ENCODE data around the gene EPB41L4B. TPM values are rescaled to one million over a fixed set of nuclear protein-coding genes. Genes with fewer than 3 reads are reported as not detected.
A peak's percentile ranks its signal among the peaks of the same experiment; 100 is the strongest.
"Not testable (repeated sequence)": the region's sequence is repeated elsewhere in the genome, so short reads cannot be mapped to it uniquely, and the experiment has no call there.

EPB41L4B gene
- total RNA-seq, 1 donor from 2014 or later, result 9.9 TPM

DNA sequence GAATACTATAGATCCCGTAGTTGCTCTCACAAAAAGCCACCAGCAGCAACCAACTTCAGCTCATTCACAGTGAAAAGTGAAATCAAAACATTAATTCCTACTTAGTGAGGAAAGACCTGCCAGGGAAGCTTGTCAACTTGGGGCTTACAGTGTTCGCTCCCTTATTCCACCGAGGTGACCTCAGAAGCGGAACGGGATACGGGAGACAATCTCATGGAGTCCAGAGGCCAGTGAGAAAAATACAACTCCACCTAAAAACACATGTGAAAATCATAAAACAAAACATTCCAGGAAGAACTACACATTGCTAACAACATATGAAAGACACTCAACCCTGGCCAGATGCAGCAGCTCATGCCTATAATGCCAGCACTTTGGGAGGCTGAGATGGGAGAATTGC is 11.6 kb downstream of the EPB41L4B start:
- intact Hi-C loops (cut with DNase I), result no loop called here
- no peak for ATAC-seq (ENCODE audit: poor library complexity)
- DNase-seq, result no peak

DNA sequence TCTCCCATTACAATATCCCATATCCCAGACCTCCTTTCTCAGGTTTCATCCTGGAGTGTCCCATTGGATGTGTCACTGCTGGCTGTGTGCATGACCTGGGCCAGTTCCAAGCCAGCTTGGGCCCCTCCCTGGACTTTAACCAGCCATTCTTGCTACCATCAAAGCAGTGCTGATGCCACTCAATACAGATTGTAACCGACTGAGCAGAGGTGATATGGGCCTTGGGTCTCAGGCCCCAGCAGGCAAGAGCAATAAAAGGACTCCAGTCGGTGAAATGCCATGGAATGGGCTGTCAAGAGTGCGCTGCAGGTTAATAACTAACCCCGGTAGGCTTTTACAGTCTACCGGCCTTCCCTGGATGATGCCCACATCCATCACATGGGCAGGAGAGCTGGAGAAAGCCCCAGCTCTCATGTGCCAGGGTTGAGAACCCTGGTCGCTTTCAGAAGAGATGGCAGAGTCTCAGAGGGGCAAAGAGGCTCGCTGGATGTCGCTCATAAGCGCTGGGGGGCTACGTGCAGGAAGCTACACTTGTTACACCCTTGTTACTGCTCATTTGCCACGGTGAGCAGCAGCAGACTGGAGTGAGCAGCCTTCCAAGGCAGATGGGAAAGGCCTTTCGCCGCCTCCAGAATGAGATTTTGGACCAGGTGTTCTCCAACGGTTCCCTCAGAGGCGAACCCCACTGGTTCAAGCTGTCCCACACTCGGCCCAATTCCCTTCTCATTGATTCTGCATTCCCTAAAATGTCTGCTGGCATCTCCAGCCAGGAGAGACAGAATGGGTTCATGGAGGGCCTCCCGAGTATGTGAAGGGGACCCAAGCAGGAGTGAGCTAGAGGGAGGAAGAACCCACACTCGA is 13.2 kb downstream of the EPB41L4B start:
- intact Hi-C loops (cut with DNase I), result no loop called here
- ATAC-seq (ENCODE audit: poor library complexity), result peak; percentile 32

GRCh38 chr9:109305801-109306200 is 15.1 kb downstream of the EPB41L4B start:
- intact Hi-C loops (cut with DNase I), result no loop called here
- ATAC-seq (ENCODE audit: poor library complexity), result no peak
- no peak for DNase-seq

More for the DNA sequence above, 13.2 kb downstream of the EPB41L4B start:
- no peak for DNase-seq

DNA sequence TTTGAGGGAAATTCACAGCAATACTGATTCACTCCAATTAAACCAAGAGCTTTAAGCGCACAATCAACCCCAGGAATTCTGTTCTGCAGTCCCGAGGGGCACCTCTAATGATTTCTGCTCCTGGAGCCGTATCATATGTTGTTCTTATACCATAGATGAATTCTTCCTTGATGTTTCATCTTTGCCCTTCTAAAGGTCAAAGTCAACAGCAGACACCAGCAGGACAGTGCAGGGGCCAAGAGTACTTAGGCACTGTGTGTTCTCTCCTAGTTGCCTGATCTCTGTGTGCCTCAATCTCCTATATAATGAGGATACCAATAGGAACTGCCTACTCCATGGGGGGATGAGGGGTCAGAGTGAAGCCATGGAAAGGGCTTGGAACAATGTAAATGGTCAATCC is 16.5 kb downstream of the EPB41L4B start:
- intact Hi-C loops (cut with DNase I), result no loop called here
- DNase-seq (no peak), ATAC-seq (ENCODE audit: poor library complexity) (peak; percentile 85)

- no peak for ATAC-seq (ENCODE audit: poor library complexity)
- DNase-seq, result no peak
- intact Hi-C loops (cut with DNase I), result no loop called here
Observed at GRCh38 chr9:109303900-109304299, 17.0 kb downstream of the EPB41L4B start.

GRCh38 chr9:109302606-109303005 is 18.3 kb downstream of the EPB41L4B start:
- ATAC-seq (ENCODE audit: poor library complexity), result no peak
- DNase-seq, result no peak
- intact Hi-C loops (cut with DNase I), result no loop called here

DNA sequence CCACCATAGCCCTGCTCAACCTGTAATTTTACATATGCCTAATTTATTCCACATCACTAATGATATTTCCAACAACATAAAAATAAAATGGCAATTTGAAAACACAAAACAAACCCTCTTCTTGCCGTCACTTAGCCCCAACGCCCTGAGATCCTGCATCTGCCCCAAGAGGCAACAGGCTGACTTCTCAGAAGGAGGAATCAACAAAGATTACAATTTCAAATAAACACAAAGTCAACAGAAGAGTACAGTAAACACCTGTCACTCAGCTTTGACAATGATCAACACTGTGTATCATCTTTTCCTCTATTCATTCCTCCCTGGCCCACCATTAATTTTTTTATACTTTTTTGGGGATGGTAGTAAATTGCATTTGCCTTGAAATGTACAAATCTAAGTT is 19.8 kb downstream of the EPB41L4B start:
- ATAC-seq (ENCODE audit: poor library complexity) (no peak), DNase-seq (no peak)
- intact Hi-C loops (cut with DNase I), result no loop called here

DNA sequence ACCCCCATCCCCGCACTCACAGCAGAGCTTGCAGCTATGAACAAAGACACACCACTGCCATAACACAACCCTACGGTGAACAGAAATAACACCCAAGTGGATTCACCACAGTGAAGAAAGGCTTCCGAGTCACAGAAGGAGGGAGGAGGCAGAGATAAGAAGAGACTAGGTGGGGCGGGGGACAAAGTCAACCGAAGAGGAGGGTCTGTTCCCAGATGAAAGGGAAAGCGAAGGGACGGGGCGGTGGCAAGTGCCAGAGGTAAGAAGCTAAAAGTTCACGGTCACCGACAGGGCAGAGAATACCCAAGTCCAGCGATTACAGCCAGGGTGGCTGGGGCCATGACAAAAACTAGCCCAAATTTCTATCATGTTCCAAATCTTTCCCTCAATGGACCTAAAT is 21.0 kb downstream of the EPB41L4B start:
- intact Hi-C loops (cut with DNase I), result no loop called here
- no peak for ATAC-seq (ENCODE audit: poor library complexity)
- DNase-seq, result no peak

- DNase-seq (no peak), ATAC-seq (ENCODE audit: poor library complexity) (no peak)
- intact Hi-C loops (cut with DNase I), result no loop called here
Observed at GRCh38 chr9:109297899-109298298, 23.0 kb downstream of the EPB41L4B start.

DNA sequence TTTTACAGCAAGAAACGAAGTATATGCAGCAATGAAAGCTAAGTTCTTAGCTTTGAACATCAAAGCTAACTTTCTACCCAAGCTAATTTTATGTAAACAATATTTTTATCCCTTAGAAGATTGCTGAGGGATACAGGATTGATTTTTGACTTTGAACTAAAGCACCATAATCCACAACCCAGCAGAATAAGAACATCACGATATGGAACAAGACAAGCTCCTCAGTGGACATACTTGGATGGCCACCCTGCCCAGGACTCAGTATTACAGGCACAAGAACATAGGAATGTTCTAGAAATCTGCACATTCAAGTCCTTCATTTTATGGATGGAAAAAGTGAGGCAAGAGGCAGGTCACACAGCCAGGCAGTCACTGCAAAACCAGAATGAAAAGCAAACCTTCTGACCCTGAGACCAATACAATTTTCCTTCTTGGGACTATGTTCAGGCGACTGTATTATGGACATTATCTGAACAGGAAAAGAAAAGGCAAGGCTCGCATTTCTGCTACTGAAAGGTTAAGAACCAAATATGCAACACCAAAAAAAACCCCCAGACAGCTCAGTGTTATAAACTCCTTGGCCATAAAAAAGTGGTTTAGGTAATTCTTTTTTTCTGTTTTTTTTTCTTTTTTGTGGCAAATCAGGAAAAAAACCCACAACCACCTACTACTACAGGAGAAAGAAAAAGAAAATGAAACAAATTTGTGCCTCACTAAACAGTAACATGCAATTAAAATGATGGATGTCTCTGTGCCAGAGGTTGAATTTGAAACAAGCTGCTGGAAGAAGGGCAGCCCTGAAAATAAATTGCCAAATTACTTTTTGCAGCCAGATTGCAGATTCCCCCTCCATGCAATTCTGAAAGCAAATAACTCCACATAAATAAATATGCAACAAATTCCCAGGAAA is 25.4 kb downstream of the EPB41L4B start:
- ATAC-seq (ENCODE audit: poor library complexity) (no peak), DNase-seq (no peak)
- intact Hi-C loops (cut with DNase I), result no loop called here

GRCh38 chr9:109290385-109290784 is 30.5 kb downstream of the EPB41L4B start:
- intact Hi-C loops (cut with DNase I), result no loop called here
- no peak for DNase-seq
- ATAC-seq (ENCODE audit: poor library complexity), result no peak

DNA sequence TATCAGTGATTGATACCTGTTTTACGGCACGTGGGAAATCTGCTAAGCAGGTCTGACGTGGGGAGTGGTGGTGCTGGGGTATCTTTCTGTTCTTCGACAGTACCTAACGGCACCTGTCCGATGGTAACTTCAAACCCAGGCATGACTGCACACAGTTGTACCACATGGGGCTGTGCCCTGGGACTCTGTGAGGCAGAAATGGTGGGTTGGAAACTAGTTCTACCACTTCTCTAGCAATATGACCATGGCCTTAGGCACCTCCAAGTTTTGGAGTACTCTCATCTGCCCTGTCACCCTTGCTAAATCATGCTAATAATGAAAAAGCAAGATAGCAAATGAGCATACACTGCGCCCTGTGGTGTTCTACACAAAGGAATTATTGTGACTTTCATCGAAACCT is 30.9 kb downstream of the EPB41L4B start:
- DNase-seq, result no peak
- intact Hi-C loops (cut with DNase I), result no loop called here
- no peak for ATAC-seq (ENCODE audit: poor library complexity)

- intact Hi-C loops (cut with DNase I), result no loop called here
- DNase-seq, result no peak
- ATAC-seq (ENCODE audit: poor library complexity), result no peak
Observed at GRCh38 chr9:109289186-109289585, 31.7 kb downstream of the EPB41L4B start.

GRCh38 chr9:109286981-109287380 is 33.9 kb downstream of the EPB41L4B start:
- intact Hi-C loops (cut with DNase I), result no loop called here
- DNase-seq (no peak), ATAC-seq (ENCODE audit: poor library complexity) (peak; percentile 76)

- no peak for ATAC-seq (ENCODE audit: poor library complexity)
- intact Hi-C loops (cut with DNase I), result no loop called here
- no peak for DNase-seq
Observed at GRCh38 chr9:109286571-109286977, 34.3 kb downstream of the EPB41L4B start.

GRCh38 chr9:109283672-109284071 is 37.2 kb downstream of the EPB41L4B start:
- intact Hi-C loops (cut with DNase I); DNase-seq; ATAC-seq (ENCODE audit: poor library complexity): not testable (repeated sequence)

- intact Hi-C loops (cut with DNase I), result no loop called here
- no peak for DNase-seq
- ATAC-seq (ENCODE audit: poor library complexity), result no peak
Observed at GRCh38 chr9:109283012-109283411, 37.8 kb downstream of the EPB41L4B start.

DNA sequence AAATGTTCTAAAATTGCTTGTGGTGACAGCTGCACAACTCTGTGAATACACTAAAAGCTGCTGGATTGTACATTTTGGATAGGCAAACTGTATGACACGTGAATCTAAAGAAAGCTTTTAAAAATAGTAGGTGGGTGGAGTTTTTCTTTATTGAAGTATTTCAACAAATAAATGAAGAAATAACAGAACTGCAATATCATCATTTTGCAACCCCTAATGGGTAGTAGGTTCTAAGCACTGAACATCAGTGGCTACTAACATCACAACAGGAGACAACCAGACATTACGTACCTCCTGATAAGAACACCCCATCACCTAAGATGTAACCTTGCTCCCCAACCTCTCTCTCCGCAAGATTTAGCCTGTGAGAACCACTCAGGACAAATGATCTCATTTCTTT is 38.6 kb downstream of the EPB41L4B start:
- intact Hi-C loops (cut with DNase I), result no loop called here
- DNase-seq (no peak), ATAC-seq (ENCODE audit: poor library complexity) (no peak)

- DNase-seq (no peak), ATAC-seq (ENCODE audit: poor library complexity) (no peak)
- intact Hi-C loops (cut with DNase I), result no loop called here
Observed at GRCh38 chr9:109281518-109281917, 39.3 kb downstream of the EPB41L4B start.

GRCh38 chr9:109278848-109279247 is 42.0 kb downstream of the EPB41L4B start:
- DNase-seq (no peak), ATAC-seq (ENCODE audit: poor library complexity) (no peak)
- intact Hi-C loops (cut with DNase I), result no loop called here

Measured in Right ventricle myocardium superior (tissue), 1 donor.